Activated naive CD4-positive, alpha-beta T cell treated with Interleukin-2 at 50 U/mL for 16 hours (primary cell): Measurements from ENCODE around the gene ZEB2.

ENCODE experiments used
- DNase-seq: peaks from one replicate; pipeline ENCODE4 v3.0.0-alpha.2; 2020

Gene ZEB2

GRCh38 chr2:144493027-144493809, 26.7 kb downstream of the ZEB2 start:
- no peak for DNase-seq

- no peak for DNase-seq
Observed at GRCh38 chr2:144490857-144491256, 29.1 kb downstream of the ZEB2 start.

- no peak for DNase-seq
Observed at GRCh38 chr2:144490017-144490416, 29.9 kb downstream of the ZEB2 start.

DNA sequence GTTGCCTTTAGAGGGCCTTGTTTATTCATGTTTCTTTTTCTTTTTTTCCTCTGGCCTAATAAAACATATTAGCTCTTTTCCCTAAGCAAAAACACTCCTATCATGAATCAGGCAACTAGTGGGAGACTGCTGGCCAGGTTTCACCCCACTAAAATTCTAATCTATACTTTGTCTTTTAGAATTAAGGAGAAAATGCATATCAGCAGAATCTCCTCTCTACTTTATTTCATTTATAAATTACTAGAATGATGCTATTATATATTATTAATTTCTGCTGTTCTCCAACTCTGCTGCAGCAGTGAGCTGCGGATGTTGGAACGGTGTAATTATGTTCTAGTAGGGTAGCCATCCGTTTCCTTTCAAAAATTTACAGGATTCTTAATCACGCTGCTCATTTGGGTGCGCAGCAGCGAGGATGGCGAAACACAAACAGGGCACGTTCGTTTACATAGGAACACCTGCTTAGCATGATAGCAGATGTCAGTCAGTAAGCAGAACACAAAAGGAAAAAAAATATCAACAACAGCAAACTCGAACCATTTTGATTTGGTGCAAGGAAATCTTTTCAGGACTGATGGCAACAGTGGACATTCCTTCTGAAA, 30.5 kb downstream of the ZEB2 start:
- DNase-seq = no peak

DNA sequence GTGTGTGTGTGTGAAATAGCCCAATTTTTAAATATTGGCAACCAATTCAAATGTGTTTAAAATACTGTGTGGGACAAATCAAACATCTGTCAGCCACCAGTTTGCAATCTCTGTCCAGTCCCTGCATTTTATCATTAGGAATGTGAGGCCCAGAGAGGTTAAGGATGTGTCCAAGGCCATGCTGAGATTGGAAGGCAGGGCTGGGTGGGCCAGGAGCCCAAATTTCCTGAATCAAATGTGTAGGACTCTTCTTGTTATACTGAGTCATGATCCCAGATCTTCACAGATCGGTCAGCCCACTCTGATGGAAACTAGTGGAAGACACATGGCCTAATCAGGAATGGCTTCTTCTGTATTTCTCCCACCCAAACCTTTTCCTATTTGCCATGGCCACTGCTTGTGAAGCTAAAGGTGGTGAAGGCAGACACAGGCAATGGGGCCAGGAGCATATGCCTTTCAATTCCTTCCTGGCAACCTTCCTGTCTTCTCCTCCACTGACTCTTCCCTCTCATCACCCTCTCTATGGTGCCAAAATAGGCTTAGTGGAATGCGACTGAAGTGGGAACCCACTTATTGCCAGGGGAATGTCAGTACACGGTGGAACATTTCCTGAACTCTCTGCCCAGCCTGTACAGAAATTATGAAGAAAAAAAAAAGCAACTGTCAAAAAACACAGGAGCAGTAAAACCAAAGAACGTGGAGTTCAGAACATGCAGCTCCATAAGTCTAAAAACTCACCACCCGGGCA, 35.5 kb downstream of the ZEB2 start:
- DNase-seq = no peak

- DNase-seq = no peak
Observed at GRCh38 chr2:144481666-144482065, 38.3 kb downstream of the ZEB2 start.

DNA sequence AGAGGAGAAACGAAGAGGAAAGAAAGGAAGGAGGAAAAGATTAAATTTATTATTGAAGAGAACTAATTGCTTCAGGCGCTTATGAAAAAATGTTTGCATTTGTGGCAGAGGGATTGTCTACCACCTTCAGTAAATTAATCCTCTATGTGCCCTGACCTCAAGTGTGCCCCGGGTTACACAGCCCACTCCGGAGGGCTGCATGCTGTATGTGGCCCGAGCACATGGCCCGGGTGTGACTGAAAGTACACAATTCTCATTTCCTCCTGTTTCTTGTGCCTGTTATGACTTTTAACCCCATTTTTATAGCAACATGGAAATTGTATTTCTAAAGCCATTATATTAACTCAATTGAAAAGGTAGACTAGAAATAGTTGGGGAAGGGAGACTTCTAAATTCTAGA, 38.8 kb downstream of the ZEB2 start:
- no peak for DNase-seq

DNA sequence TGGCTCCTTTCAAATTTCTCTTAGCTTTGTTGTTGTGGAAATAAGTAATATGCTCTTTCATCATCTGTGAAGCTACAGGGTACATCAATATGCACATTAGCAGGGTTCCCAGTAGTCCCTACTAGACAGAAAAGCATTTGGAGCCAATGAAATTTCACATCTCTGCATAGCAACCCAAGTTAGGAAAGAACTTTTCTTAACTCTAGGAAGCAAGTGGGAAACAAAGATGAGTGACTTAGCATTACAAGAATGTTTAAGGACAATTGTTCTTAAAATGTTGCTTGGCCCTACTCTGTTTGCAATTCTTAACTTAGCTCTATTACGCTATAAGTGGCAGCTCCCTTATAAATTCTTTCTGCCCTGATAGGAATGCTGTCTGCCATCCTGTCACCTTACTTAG, 39.6 kb downstream of the ZEB2 start:
- DNase-seq = no peak

GRCh38 chr2:144479659-144480058, 40.3 kb downstream of the ZEB2 start:
- no peak for DNase-seq

GRCh38 chr2:144479138-144479537, 40.8 kb downstream of the ZEB2 start:
- no peak for DNase-seq

DNA sequence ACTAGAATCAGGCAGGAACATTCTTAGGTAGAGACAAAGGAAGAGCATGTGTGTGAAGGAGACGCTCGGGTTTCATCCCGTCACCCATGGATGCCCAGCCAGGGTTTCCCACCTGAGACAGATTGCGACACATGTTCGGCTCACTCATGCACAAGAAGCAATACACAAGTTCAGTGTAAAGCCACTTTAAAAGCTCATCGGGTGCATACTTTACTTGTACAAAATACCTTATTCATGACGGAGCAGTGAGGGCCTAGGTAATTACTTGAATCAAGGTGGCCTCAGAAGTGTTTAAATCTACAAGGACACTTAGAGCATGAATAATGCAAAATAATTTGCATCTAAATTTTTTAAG, 42.0 kb downstream of the ZEB2 start:
- DNase-seq = no peak

GRCh38 chr2:144477281-144477956, 42.5 kb downstream of the ZEB2 start:
- DNase-seq = no peak

GRCh38 chr2:144476682-144477081, 43.2 kb downstream of the ZEB2 start:
- no peak for DNase-seq

GRCh38 chr2:144475569-144476275, 44.2 kb downstream of the ZEB2 start:
- no peak for DNase-seq

DNA sequence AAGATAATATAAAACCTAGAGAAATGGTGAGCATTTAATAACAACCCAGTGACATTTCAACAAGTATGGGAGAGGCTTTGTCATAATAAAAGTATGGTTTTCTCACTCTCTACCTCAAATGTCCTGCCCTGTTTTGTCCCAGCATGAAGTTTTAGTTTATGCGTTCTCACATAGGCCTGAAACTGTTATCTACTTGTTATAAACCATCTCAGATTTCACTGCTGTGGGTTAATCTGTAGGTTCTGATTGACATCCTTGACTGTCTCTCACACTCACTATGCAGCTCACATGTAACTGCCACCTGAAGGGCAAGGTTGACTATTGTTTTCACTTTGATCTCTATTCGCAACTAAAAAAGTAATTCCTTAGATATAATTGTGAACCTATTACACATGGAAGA, 44.9 kb downstream of the ZEB2 start:
- DNase-seq = no peak

DNA sequence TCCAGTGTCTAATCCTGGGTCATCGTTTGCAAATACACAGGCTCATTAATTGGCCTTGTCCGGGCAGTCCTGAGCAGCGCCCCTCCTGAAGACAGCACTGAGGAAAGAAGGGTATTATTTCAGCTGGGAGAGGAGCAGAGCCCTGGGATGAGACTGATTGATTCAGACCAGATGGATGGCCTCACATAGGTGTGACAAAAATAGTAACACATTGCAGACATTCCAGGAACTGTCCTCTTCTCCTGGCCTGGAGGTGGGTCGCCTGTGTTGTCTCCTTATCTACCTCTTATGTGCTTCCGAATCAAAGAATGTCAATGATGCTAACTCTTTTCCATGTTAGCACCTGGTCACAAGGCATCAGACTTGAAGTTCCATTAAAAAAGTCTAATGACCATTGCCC, 45.9 kb downstream of the ZEB2 start:
- no peak for DNase-seq

GRCh38 chr2:144472911-144473310, 47.0 kb downstream of the ZEB2 start:
- no peak for DNase-seq

DNA sequence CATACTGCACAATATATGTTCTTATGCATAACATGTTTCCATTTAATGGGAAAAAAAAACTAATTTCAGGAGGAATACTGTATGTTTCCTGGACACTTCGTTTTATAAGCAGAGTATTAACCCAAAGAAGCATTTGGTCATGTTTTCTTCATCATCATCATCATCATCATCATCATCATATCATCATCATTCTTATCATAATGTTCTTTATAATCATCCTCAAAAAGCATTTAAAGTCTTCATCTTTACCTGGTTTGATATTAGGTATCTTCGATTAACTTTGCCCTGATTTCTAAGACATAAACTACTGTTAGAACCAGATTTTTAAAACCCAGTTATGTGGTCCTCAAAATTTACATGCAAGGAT, 47.9 kb downstream of the ZEB2 start:
- DNase-seq = no peak

- DNase-seq = no peak
Observed at GRCh38 chr2:144471305-144472045, 48.4 kb downstream of the ZEB2 start.

- DNase-seq = no peak
Observed at GRCh38 chr2:144470816-144471215, 49.1 kb downstream of the ZEB2 start.

- DNase-seq = no peak
Observed at GRCh38 chr2:144470334-144470733, 49.6 kb downstream of the ZEB2 start.

DNA sequence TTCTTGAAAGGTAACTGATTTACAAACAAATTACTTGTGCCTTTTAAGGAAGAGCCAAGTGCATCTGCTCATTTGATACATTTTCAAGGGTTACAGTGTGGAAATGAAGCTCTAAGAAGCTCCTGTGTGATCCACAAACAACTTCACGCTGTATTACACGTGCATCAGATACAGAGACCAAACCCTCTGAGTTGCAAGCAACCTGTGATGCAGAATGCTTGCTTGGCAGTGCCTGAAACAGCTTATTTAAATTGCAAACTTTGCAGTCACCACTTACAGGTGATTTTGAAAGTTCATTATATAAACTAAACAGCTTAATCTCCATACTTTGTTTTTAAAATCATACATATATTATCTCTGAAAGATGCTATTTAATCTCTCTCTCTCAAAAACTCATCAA, 50.1 kb downstream of the ZEB2 start:
- DNase-seq = no peak
